Measurements from ENCODE around the gene CDH4. TPM values are rescaled to one million over a fixed set of nuclear protein-coding genes. Genes with fewer than 3 reads are reported as not detected.

Gene CDH4
- total and polyA plus RNA-seq, 9 of the 15 experiments (the other 6 are each of a cell fraction or from before 2014, with no cell fraction given), result 0.04 TPM; not detected in 8

GRCh38 chr20:61414455-61414991 lies 162.5 kb downstream of the CDH4 start:
- Histone ChIP-seq H3K4me1 (replicated peaks in 1 of 2; ENCODE audit: control insufficient read depth in 2 of 2, insufficient read depth in 2 of 2, low read length in 2 of 2) (no peaks in the 10 kb centered on the region), H3K4me3 (no peak overlapping the region), H3K9me3 (replicated peaks; ENCODE audit: control insufficient read depth, insufficient read depth, low read depth, low read length) (no peaks in the 10 kb centered on the region), H3K36me3 (ENCODE audit: control insufficient read depth, insufficient read depth, low read length) (no peaks in the 10 kb centered on the region), H3K9ac (ENCODE audit: insufficient read depth in 1 of 2, low read depth in 2 of 2, low read length in 2 of 2) (no peak overlapping the region), H3K9me1 (ENCODE audit: control insufficient read depth, insufficient read depth, low read length) (no peaks in the 10 kb centered on the region), H3K27me3 (ENCODE audit: control insufficient read depth in 2 of 2, insufficient read depth in 2 of 2, low read length in 2 of 2) (peaks cover 4 to 30% of the 10 kb centered on the region in 2 experiments; a peak in 3 of 5 replicates), H3K27ac (ENCODE audit: extremely low read depth, low read depth, low read length) (no peak overlapping the region), H3K4me2 (ENCODE audit: insufficient read depth, low read length) (no peak overlapping the region), H4K20me1 (replicated peaks; ENCODE audit: control insufficient read depth, insufficient read depth, low read length) (no peaks in the 10 kb centered on the region; the same call in 1 of the 2 replicates), H2AFZ (ENCODE audit: low read depth, low read length) (no peak overlapping the region), H3K79me2 (ENCODE audit: control insufficient read depth, insufficient read depth, low read length) (no peaks in the 10 kb centered on the region)
- BruUV-seq (replicated peaks), result no TSS peak
- in situ Hi-C loops (cut with MboI), result no loop called here
- FAIRE-seq (no peak), DNase-seq (ENCODE audit: extremely low read depth in 1 of 4, low spot score in 3 of 4) (no peak), ATAC-seq (no peak)
- WGBS (ENCODE audit: insufficient coverage, low coverage, missing lambda C conversion rate), result 1% methylated on average over 11 of the region's 11 CpGs
- POLR2A ChIA-PET, result no interaction called here
- intact Hi-C loops (cut with micrococcal nuclease), result no loop called here
- CTCF ChIA-PET (ENCODE audit: low intra/inter-chr PET ratio), result no interaction called here
- TF ChIP-seq PBX2 (CRISPR knock-in tag; IDR thresholded peaks at IDR 0.05; ENCODE audit: low read depth) (no peak), PBX2 (tag; conservative IDR thresholded peaks at IDR 0.05; ENCODE audit: low read depth) (no peak), CEBPZ (IDR thresholded peaks at IDR 0.05; ENCODE audit: borderline replicate concordance, low read depth, low read length) (no peak), MITF (IDR thresholded peaks at IDR 0.05) (no peak), ZNF583 (CRISPR knock-in tag; IDR thresholded peaks at IDR 0.05) (no peak)
